Measurements from ENCODE around the gene ATP10B.

DNA sequence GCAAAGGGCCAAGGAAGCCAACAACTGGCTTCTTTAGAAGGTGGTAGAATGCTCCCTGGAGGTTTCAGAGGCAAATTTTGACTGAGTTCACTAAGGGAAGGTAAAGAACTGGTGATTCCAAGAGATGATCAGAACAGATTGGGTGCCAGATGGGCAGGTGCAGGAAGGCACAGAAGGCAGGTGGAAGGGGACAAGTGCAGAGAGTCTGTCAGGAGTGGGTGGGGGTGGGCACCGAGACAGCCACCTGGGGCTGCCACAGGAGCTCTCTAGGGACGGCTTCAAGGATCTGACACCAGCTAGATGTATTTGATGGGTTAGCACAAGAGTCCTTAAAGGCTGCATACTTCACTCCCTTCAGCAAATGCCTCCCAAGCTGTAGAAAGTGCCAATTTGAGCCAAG is 223.0 kb downstream of the ATP10B start:
- TF ChIP-seq POLR2A (IDR thresholded peaks at IDR 0.05), result no peak
- TF ChIP-seq, protein P1, sequence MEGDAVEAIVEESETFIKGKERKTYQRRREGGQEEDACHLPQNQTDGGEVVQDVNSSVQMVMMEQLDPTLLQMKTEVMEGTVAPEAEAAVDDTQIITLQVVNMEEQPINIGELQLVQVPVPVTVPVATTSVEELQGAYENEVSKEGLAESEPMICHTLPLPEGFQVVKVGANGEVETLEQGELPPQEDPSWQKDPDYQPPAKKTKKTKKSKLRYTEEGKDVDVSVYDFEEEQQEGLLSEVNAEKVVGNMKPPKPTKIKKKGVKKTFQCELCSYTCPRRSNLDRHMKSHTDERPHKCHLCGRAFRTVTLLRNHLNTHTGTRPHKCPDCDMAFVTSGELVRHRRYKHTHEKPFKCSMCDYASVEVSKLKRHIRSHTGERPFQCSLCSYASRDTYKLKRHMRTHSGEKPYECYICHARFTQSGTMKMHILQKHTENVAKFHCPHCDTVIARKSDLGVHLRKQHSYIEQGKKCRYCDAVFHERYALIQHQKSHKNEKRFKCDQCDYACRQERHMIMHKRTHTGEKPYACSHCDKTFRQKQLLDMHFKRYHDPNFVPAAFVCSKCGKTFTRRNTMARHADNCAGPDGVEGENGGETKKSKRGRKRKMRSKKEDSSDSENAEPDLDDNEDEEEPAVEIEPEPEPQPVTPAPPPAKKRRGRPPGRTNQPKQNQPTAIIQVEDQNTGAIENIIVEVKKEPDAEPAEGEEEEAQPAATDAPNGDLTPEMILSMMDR (IDR thresholded peaks at IDR 0.05), result no peak
